Measurements from ENCODE around the gene TMEM40. TPM values are rescaled to one million over a fixed set of nuclear protein-coding genes. Genes with fewer than 3 reads are reported as not detected.

The TMEM40 gene
- total and polyA plus RNA-seq, 9 of the 15 experiments (the other 6 are each of a cell fraction or from before 2014, with no cell fraction given), result 0.11 to 0.31 (median 0.14) TPM; not detected in 6

- TF ChIP-seq CAMTA2 (CRISPR knock-in tag; conservative IDR thresholded peaks at IDR 0.05) (no peak; the same call in 1 of the 2 replicates), ZNF41 (CRISPR knock-in tag; conservative IDR thresholded peaks at IDR 0.05) (no peak), ZNF778 (CRISPR knock-in tag; IDR thresholded peaks at IDR 0.05) (no peak), XRCC3 (IDR thresholded peaks at IDR 0.05) (no peak), FOXP1 (CRISPR knock-in tag; IDR thresholded peaks at IDR 0.05) (peak; percentile 78; the same call in 1 of the 2 replicates), TFE3 (CRISPR knock-in tag; IDR thresholded peaks at IDR 0.05) (no peak), POLR2AphosphoS2 (IDR thresholded peaks at IDR 0.05; ENCODE audit: low read length) (no peak), MTF1 (CRISPR knock-in tag; IDR thresholded peaks at IDR 0.05; ENCODE audit: borderline replicate concordance) (no peak), PRDM10 (IDR thresholded peaks at IDR 0.05; ENCODE audit: partially characterized antibody) (no peak), IRF9 (tag; IDR thresholded peaks at IDR 0.05) (no peak), ARHGAP35 (IDR thresholded peaks at IDR 0.05; ENCODE audit: partially characterized antibody) (no peak), ELF2 (CRISPR knock-in tag; IDR thresholded peaks at IDR 0.05) (no peak), RBM14 (IDR thresholded peaks at IDR 0.05; ENCODE audit: borderline replicate concordance, insufficient read depth, low read depth, low read length) (no peak), RBM25 (IDR thresholded peaks at IDR 0.05; ENCODE audit: low read depth, low read length, severe bottlenecking) (peak; percentile 98), DACH1 (IDR thresholded peaks at IDR 0.05; ENCODE audit: partially characterized antibody) (no peak)
- TF ChIP-seq, protein P1, sequence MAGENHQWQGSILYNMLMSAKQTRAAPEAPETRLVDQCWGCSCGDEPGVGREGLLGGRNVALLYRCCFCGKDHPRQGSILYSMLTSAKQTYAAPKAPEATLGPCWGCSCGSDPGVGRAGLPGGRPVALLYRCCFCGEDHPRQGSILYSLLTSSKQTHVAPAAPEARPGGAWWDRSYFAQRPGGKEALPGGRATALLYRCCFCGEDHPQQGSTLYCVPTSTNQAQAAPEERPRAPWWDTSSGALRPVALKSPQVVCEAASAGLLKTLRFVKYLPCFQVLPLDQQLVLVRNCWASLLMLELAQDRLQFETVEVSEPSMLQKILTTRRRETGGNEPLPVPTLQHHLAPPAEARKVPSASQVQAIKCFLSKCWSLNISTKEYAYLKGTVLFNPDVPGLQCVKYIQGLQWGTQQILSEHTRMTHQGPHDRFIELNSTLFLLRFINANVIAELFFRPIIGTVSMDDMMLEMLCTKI (IDR thresholded peaks at IDR 0.05; ENCODE audit: partially characterized antibody), result no peak
- TF ChIP-seq, protein P2, sequence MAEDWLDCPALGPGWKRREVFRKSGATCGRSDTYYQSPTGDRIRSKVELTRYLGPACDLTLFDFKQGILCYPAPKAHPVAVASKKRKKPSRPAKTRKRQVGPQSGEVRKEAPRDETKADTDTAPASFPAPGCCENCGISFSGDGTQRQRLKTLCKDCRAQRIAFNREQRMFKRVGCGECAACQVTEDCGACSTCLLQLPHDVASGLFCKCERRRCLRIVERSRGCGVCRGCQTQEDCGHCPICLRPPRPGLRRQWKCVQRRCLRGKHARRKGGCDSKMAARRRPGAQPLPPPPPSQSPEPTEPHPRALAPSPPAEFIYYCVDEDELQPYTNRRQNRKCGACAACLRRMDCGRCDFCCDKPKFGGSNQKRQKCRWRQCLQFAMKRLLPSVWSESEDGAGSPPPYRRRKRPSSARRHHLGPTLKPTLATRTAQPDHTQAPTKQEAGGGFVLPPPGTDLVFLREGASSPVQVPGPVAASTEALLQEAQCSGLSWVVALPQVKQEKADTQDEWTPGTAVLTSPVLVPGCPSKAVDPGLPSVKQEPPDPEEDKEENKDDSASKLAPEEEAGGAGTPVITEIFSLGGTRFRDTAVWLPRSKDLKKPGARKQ (CRISPR knock-in tag; IDR thresholded peaks at IDR 0.05), result no peak
These were observed 37.4 kb upstream of the TMEM40 start, which contains the start of gene CAND2 (continued) for GRCh38 chr3:12796171-12797123.
